ENCODE measurements around the gene IFI27.

GRCh38 chr14:94104731-94105130 lies 5.8 kb upstream of the IFI27 start:
- TF ChIP-seq, protein P1, sequence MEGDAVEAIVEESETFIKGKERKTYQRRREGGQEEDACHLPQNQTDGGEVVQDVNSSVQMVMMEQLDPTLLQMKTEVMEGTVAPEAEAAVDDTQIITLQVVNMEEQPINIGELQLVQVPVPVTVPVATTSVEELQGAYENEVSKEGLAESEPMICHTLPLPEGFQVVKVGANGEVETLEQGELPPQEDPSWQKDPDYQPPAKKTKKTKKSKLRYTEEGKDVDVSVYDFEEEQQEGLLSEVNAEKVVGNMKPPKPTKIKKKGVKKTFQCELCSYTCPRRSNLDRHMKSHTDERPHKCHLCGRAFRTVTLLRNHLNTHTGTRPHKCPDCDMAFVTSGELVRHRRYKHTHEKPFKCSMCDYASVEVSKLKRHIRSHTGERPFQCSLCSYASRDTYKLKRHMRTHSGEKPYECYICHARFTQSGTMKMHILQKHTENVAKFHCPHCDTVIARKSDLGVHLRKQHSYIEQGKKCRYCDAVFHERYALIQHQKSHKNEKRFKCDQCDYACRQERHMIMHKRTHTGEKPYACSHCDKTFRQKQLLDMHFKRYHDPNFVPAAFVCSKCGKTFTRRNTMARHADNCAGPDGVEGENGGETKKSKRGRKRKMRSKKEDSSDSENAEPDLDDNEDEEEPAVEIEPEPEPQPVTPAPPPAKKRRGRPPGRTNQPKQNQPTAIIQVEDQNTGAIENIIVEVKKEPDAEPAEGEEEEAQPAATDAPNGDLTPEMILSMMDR (IDR thresholded peaks at IDR 0.05; ENCODE audit: insufficient read depth, low read depth, low read length), result no peak
- no peak for TF ChIP-seq EZH2 (IDR thresholded peaks at IDR 0.05; ENCODE audit: insufficient read depth, low read length)

All from astrocyte (in vitro differentiated cells and primary cell).